Measurements from ENCODE around the gene GPC6. TPM values are rescaled to one million over a fixed set of nuclear protein-coding genes. Genes with fewer than 3 reads are reported as not detected.

GPC6 gene
- total and polyA plus RNA-seq, 2 experiments from 2014 or later = 14.4 to 20.8 TPM

GRCh38 chr13:93767180-93767916, 540.7 kb downstream of the GPC6 start:
- no peaks in the 10 kb centered on the region for H3K9me3 ChIP-seq (ENCODE audit: low read depth)
- no peak overlapping the region for H2AFZ ChIP-seq
- no peak overlapping the region for H3K27ac ChIP-seq
- H3K9me2 ChIP-seq (ENCODE audit: insufficient read depth) = no peaks in the 10 kb centered on the region
- no peaks in the 10 kb centered on the region for H3K79me2 ChIP-seq (ENCODE audit: insufficient read depth)
- no peak for DNase-seq
- H3F3A ChIP-seq (ENCODE audit: insufficient read depth) = no peaks in the 10 kb centered on the region
- H4K20me1 ChIP-seq (ENCODE audit: insufficient read depth) = no peaks in the 10 kb centered on the region
- in situ Hi-C loops (cut with MboI) = no loop called here
- no peak overlapping the region for H3K4me3 ChIP-seq
- no peak overlapping the region for H3K4me2 ChIP-seq (ENCODE audit: unreplicated experiment)
- H3K4me1 ChIP-seq (ENCODE audit: insufficient read depth) = 0 out of 2 replicates have a peak, but pooled peaks cover 3% of the 10 kb centered on the region
- 79 to 80% methylated on average over 10 of the region's 10 CpGs for WGBS, 2 experiments (ENCODE audit: low coverage in 1 of 2, low lambda C conversion rate in 2 of 2, missing lambda C conversion rate in 2 of 2)
- no peak overlapping the region for H3K9ac ChIP-seq
- H3K27me3 ChIP-seq (replicated peaks; ENCODE audit: insufficient read depth) = no peaks in the 10 kb centered on the region
- no peaks in the 10 kb centered on the region for H3K36me3 ChIP-seq (ENCODE audit: low read depth)
- TF ChIP-seq EZH2phosphoT487 (IDR thresholded peaks at IDR 0.05; ENCODE audit: insufficient read depth, low read depth) (no peak), EZH2 (IDR thresholded peaks at IDR 0.05; ENCODE audit: insufficient read depth, poor library complexity, severe bottlenecking) (no peak)

GRCh38 chr13:93767917-93768409, 541.4 kb downstream of the GPC6 start:
- no peak overlapping the region for H3K27ac ChIP-seq
- H3K79me2 ChIP-seq (ENCODE audit: insufficient read depth) = no peaks in the 10 kb centered on the region
- no peaks in the 10 kb centered on the region for H3K9me3 ChIP-seq (ENCODE audit: low read depth)
- no peak overlapping the region for H3K9ac ChIP-seq
- WGBS, 2 experiments (ENCODE audit: low coverage in 1 of 2, low lambda C conversion rate in 2 of 2, missing lambda C conversion rate in 2 of 2) = 69 to 75% methylated on average over 4 of the region's 4 CpGs
- H3K36me3 ChIP-seq (ENCODE audit: low read depth) = no peaks in the 10 kb centered on the region
- H3K4me3 ChIP-seq = no peak overlapping the region
- H3K27me3 ChIP-seq (replicated peaks; ENCODE audit: insufficient read depth) = no peaks in the 10 kb centered on the region
- H4K20me1 ChIP-seq (ENCODE audit: insufficient read depth) = no peaks in the 10 kb centered on the region
- no peaks in the 10 kb centered on the region for H3F3A ChIP-seq (ENCODE audit: insufficient read depth)
- 0 out of 2 replicates have a peak, but pooled peaks cover 3% of the 10 kb centered on the region for H3K4me1 ChIP-seq (ENCODE audit: insufficient read depth)
- no peaks in the 10 kb centered on the region for H3K9me2 ChIP-seq (ENCODE audit: insufficient read depth)
- TF ChIP-seq EZH2 (IDR thresholded peaks at IDR 0.05; ENCODE audit: insufficient read depth, poor library complexity, severe bottlenecking) (no peak), EZH2phosphoT487 (IDR thresholded peaks at IDR 0.05; ENCODE audit: insufficient read depth, low read depth) (no peak)
- no peak overlapping the region for H3K4me2 ChIP-seq (ENCODE audit: unreplicated experiment)
- DNase-seq = no peak
- in situ Hi-C loops (cut with MboI) = no loop called here
- no peak overlapping the region for H2AFZ ChIP-seq

DNA sequence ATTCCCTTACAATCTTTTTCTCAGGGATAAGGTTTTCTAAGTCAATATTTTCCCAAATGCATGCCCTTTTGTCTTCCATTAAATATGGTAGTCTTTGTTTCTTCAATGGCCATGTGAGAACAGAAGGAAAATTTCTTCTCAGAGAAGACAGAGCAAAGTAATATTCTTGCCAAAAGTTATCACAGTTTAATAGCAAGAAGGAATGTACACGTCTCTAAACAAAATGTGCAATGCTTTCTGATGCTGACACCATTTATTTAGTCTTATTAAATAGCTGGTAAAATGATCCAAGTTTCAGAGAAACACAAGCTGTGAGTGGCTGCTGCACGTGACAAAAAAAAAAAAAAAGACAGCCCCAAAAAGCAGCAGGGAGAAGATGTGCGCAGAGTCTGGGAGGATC, 542.5 kb downstream of the GPC6 start:
- Histone ChIP-seq H3K4me3 (no peak overlapping the region), H3F3A (ENCODE audit: insufficient read depth) (no peaks in the 10 kb centered on the region), H3K27ac (no peak overlapping the region), H3K36me3 (ENCODE audit: low read depth) (no peaks in the 10 kb centered on the region), H3K4me1 (ENCODE audit: insufficient read depth) (0 out of 2 replicates have a peak, but pooled peaks cover 3% of the 10 kb centered on the region), H3K27me3 (replicated peaks; ENCODE audit: insufficient read depth) (no peaks in the 10 kb centered on the region), H3K9me3 (ENCODE audit: low read depth) (no peaks in the 10 kb centered on the region), H3K79me2 (ENCODE audit: insufficient read depth) (no peaks in the 10 kb centered on the region), H3K4me2 (ENCODE audit: unreplicated experiment) (no peak overlapping the region), H3K9ac (no peak overlapping the region), H3K9me2 (ENCODE audit: insufficient read depth) (no peaks in the 10 kb centered on the region), H2AFZ (no peak overlapping the region), H4K20me1 (ENCODE audit: insufficient read depth) (no peaks in the 10 kb centered on the region)
- DNase-seq = no peak
- in situ Hi-C loops (cut with MboI) = no loop called here
- TF ChIP-seq EZH2 (IDR thresholded peaks at IDR 0.05; ENCODE audit: insufficient read depth, poor library complexity, severe bottlenecking) = no peak
- 81 to 88% methylated on average over 3 of the region's 3 CpGs for WGBS, 2 experiments (ENCODE audit: low coverage in 1 of 2, low lambda C conversion rate in 2 of 2, missing lambda C conversion rate in 2 of 2)

- Histone ChIP-seq H3K4me2 (ENCODE audit: unreplicated experiment) (no peak overlapping the region), H3K9ac (no peak overlapping the region), H3F3A (ENCODE audit: insufficient read depth) (no peaks in the 10 kb centered on the region), H3K9me2 (ENCODE audit: insufficient read depth) (no peaks in the 10 kb centered on the region), H3K4me1 (ENCODE audit: insufficient read depth) (peaks cover 7% of the 10 kb centered on the region), H4K20me1 (ENCODE audit: insufficient read depth) (no peaks in the 10 kb centered on the region), H3K9me3 (ENCODE audit: low read depth) (no peaks in the 10 kb centered on the region), H3K27ac (no peak overlapping the region), H3K36me3 (ENCODE audit: low read depth) (no peaks in the 10 kb centered on the region), H3K27me3 (replicated peaks; ENCODE audit: insufficient read depth) (no peaks in the 10 kb centered on the region), H3K4me3 (no peak overlapping the region), H3K79me2 (ENCODE audit: insufficient read depth) (no peaks in the 10 kb centered on the region), H2AFZ (no peak overlapping the region)
- WGBS, 2 experiments (ENCODE audit: low coverage in 1 of 2, low lambda C conversion rate in 2 of 2, missing lambda C conversion rate in 2 of 2) = 65 to 83% methylated on average over 1 of the region's 1 CpG
- no peak for TF ChIP-seq EZH2 (IDR thresholded peaks at IDR 0.05; ENCODE audit: insufficient read depth, poor library complexity, severe bottlenecking)
- TF ChIP-seq EZH2phosphoT487 (IDR thresholded peaks at IDR 0.05; ENCODE audit: insufficient read depth, low read depth) = no peak
- in situ Hi-C loops (cut with MboI) = no loop called here
- DNase-seq = no peak
Measured at GRCh38 chr13:93769607-93770006, 543.0 kb downstream of the GPC6 start.

All from GM23248 (cell line).